Prostate gland (tissue), 2 donors: ENCODE results near the gene CNPPD1.

Experiments used
- CTCF ChIP-seq, 4 experiments: fragments of 200-600 bp in 2 of 4; fragments of 450-650 bp in 2 of 4; sonication (generic) in 2 of 4; IDR thresholded peaks; 1 replicate in 3 of 4; 2 replicates in 1 of 4; pipeline ENCODE4 v1.5.1; 2016 to 2019; ENCODE audit warnings: antibody characterized with exemption in 4 of 4, mild to moderate bottlenecking in 2 of 4, moderate library complexity in 2 of 4
- POLR2AphosphoS5 ChIP-seq: sonication (generic); formaldehyde crosslinking; IDR thresholded peaks from one replicate; pipeline ENCODE4 v1.6.1; 2017; ENCODE audit warnings: antibody characterized with exemption

- TF ChIP-seq CTCF (IDR thresholded peaks at IDR 0.05): no peak
- TF ChIP-seq POLR2AphosphoS5: no peak
Observed at GRCh38 chr2:219209236-219210195, 32.8 kb upstream of the CNPPD1 start.
